CD4-positive, alpha-beta T cell (primary cell): ENCODE data around the gene ARHGAP26. TPM values are rescaled to one million over a fixed set of nuclear protein-coding genes. Genes with fewer than 3 reads are reported as not detected.

Experiments used
- ATAC-seq: fragments of 200-7000 bp; cut with Tn5 transposase; one replicate; pipeline ENCODE4 v1.10.0; 2022; ENCODE audit warnings: mild to moderate bottlenecking; ENCODE audit not compliant: poor library complexity
- CTCF ChIA-PET: fragments of 350-600 bp; sonication (Branson Sonifier 250); formaldehyde crosslinking; loops from one replicate; lab custom pipeline; 2021; ENCODE audit warnings: antibody characterized with exemption, inconsistent platforms; lab: Charles Lee
- POLR2A ChIA-PET: fragments of 350-600 bp; sonication (Branson Sonifier 250); formaldehyde crosslinking; loops from one replicate; lab custom pipeline; 2021; ENCODE audit warnings: antibody characterized with exemption, inconsistent platforms; lab: Charles Lee
- DNase-seq, 14 experiments: peaks; one replicate each; pipeline ENCODE4 v3.0.0-alpha.2; 2013 to 2020; ENCODE audit warnings: mixed read lengths in 2 of 14
- H3K27ac ChIP-seq, 2 donors: one replicate each; pipeline versions ENCODE4 v1.5.1 to v1.7.0; 2013; ENCODE audit warnings: low read length in 2 of 2, low read depth in 1 of 2, mild to moderate bottlenecking in 1 of 2
- H3K27me3 ChIP-seq, 2 experiments: 1 replicate in 1 of 2; 2 replicates in 1 of 2; pipeline versions ENCODE4 v1.6.1 to v1.7.0; 2013; ENCODE audit warnings: low read length in 2 of 2, control low read depth in 1 of 2, mild to moderate bottlenecking in 1 of 2, moderate library complexity in 1 of 2; ENCODE audit not compliant: insufficient read depth in 2 of 2, control insufficient read depth in 1 of 2
- H3K36me3 ChIP-seq: one replicate; pipeline ENCODE4 v1.6.1; 2013; ENCODE audit warnings: low read length, control low read depth; ENCODE audit not compliant: insufficient read depth
- H3K4me1 ChIP-seq: one replicate; pipeline ENCODE4 v1.6.1; 2013; ENCODE audit warnings: low read length, control low read depth; ENCODE audit not compliant: insufficient read depth
- H3K4me3 ChIP-seq: one replicate; pipeline ENCODE4 v1.5.1; 2013; ENCODE audit warnings: mild to moderate bottlenecking, low read length, moderate library complexity
- H3K9me3 ChIP-seq, 2 experiments: 1 replicate in 1 of 2; 2 replicates in 1 of 2; pipeline versions ENCODE4 v1.6.1 to v1.7.0; 2013; ENCODE audit warnings: low read length in 2 of 2, mild to moderate bottlenecking in 2 of 2, control low read depth in 1 of 2, moderate library complexity in 1 of 2; ENCODE audit not compliant: control insufficient read depth in 1 of 2, insufficient read depth in 1 of 2
- H3K27ac Mint-ChIP-seq: one replicate; pipeline ENCODE4 v1.8.0; 2020; ENCODE audit warnings: mixed read lengths
- H3K27me3 Mint-ChIP-seq: one replicate; pipeline ENCODE4 v1.8.0; 2021; ENCODE audit warnings: mixed read lengths
- H3K36me3 Mint-ChIP-seq: one replicate; pipeline ENCODE4 v1.8.0; 2021; ENCODE audit warnings: low read depth, mixed read lengths
- H3K4me1 Mint-ChIP-seq: one replicate; pipeline ENCODE4 v1.8.0; 2021; ENCODE audit warnings: low read depth, mixed read lengths
- H3K4me3 Mint-ChIP-seq: one replicate; pipeline ENCODE4 v1.8.0; 2020; ENCODE audit warnings: mild to moderate bottlenecking, mixed read lengths
- H3K9me3 Mint-ChIP-seq: one replicate; pipeline ENCODE4 v1.8.0; 2020; ENCODE audit warnings: mixed read lengths
- intact Hi-C, 2 experiments: fragments of 100-400 bp; cut with DNase I in 1 of 2; cut with micrococcal nuclease in 1 of 2; formaldehyde crosslinking; loops; one replicate each; pipeline versions ENCODE4 v1.15.1 to v1.9.0; 2023 to 2025; cut with DNase I, micrococcal nuclease
- total RNA-seq, 174 experiments: library from RNA in 2 of 174; stranded (reverse) in 2 of 174; gene quantifications; one replicate each; pipeline ENCODE4 v1.2.3 and lab custom pipeline; 2021 to 2026
- TF ChIP-seq, protein P1 (sequence below): fragments of 200-600 bp; IDR thresholded peaks from one replicate; pipeline ENCODE4 v1.8.0; 2022; ENCODE audit warnings: antibody characterized with exemption, mild to moderate bottlenecking

The ARHGAP26 gene
- total RNA-seq, 2 experiments from 2014 or later: 24.9 to 27.3 TPM

- TF ChIP-seq, protein P1, sequence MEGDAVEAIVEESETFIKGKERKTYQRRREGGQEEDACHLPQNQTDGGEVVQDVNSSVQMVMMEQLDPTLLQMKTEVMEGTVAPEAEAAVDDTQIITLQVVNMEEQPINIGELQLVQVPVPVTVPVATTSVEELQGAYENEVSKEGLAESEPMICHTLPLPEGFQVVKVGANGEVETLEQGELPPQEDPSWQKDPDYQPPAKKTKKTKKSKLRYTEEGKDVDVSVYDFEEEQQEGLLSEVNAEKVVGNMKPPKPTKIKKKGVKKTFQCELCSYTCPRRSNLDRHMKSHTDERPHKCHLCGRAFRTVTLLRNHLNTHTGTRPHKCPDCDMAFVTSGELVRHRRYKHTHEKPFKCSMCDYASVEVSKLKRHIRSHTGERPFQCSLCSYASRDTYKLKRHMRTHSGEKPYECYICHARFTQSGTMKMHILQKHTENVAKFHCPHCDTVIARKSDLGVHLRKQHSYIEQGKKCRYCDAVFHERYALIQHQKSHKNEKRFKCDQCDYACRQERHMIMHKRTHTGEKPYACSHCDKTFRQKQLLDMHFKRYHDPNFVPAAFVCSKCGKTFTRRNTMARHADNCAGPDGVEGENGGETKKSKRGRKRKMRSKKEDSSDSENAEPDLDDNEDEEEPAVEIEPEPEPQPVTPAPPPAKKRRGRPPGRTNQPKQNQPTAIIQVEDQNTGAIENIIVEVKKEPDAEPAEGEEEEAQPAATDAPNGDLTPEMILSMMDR: no peak
- H3K27ac Mint-ChIP-seq: no peak overlapping the region
- no peaks in the 10 kb centered on the region for H3K9me3 Mint-ChIP-seq
- H3K27ac ChIP-seq: no peak overlapping the region
- POLR2A ChIA-PET: no interaction called here
- DNase-seq (no peak), ATAC-seq (no peak)
- H3K4me1 ChIP-seq: peaks cover 6% of the 10 kb centered on the region
- no peaks in the 10 kb centered on the region for H3K27me3 ChIP-seq
- no peaks in the 10 kb centered on the region for H3K36me3 ChIP-seq
- no peaks in the 10 kb centered on the region for H3K9me3 ChIP-seq
- H3K4me1 Mint-ChIP-seq: peaks cover 32% of the 10 kb centered on the region
- CTCF ChIA-PET: no interaction called here
- intact Hi-C loops: no loop called here
- H3K36me3 Mint-ChIP-seq: peaks cover 14% of the 10 kb centered on the region
- H3K27me3 Mint-ChIP-seq: no peaks in the 10 kb centered on the region
- H3K4me3 ChIP-seq: no peak overlapping the region
- H3K4me3 Mint-ChIP-seq: no peak overlapping the region
Observed at GRCh38 chr5:143180751-143181150, 410.6 kb downstream of the ARHGAP26 start.

DNA sequence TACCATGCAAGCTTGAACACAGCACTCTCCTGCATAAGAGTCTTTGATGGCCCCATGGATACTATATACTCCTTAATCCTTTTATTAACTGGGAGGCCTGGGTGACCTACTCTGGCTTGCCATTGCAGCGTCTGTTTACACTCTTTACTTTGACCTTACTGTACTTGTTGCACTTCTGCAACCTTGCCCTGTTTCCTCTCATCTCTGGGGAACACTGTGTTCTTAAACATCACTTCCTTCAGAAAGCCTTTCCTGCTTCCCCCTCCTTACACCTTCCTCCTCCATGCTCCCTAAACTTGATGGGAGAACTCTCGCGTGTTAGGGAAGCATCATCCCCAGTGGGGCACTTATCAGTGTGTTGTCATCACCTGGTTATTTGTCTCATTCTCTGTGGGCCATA lies 411.0 kb downstream of the ARHGAP26 start:
- intact Hi-C loops: no loop called here
- no peak overlapping the region for H3K27ac ChIP-seq
- DNase-seq (no peak), ATAC-seq (no peak)
- TF ChIP-seq, protein P1: no peak
- H3K9me3 ChIP-seq: no peaks in the 10 kb centered on the region
- Mint-ChIP-seq H3K36me3 (peaks cover 14% of the 10 kb centered on the region), H3K27ac (no peak overlapping the region), H3K9me3 (no peaks in the 10 kb centered on the region), H3K4me1 (peaks cover 32% of the 10 kb centered on the region), H3K4me3 (no peak overlapping the region), H3K27me3 (no peaks in the 10 kb centered on the region)
- H3K27me3 ChIP-seq: no peaks in the 10 kb centered on the region
- H3K4me3 ChIP-seq: no peak overlapping the region
- ChIA-PET POLR2A (no interaction called here), CTCF (no interaction called here)
- H3K4me1 ChIP-seq: peaks cover 6% of the 10 kb centered on the region
- no peaks in the 10 kb centered on the region for H3K36me3 ChIP-seq

DNA sequence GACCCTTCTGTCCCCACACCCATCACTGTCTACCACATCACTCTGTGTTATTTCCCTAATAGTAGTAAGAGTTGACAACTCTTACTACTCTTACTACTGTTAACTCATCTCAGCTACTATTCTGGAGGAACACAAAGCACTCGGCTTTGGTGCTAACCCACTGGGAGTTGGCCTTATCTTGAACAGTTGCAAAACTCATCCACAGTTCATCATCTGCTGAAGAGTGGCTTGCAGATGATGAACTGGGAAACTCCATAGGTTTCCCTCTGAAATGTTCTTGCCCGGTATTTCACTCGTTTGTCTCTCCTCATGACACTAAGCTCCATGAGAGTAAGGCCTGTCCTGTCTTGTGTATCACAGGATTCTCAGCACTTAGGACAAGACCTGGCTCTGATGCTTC lies 411.9 kb downstream of the ARHGAP26 start:
- TF ChIP-seq, protein P1: no peak
- H3K36me3 Mint-ChIP-seq: peaks cover 9% of the 10 kb centered on the region
- no peak for DNase-seq
- H3K4me1 Mint-ChIP-seq: peaks cover 32% of the 10 kb centered on the region
- no peak for ATAC-seq
- POLR2A ChIA-PET: interaction anchor here (0.8 kb wide), 1 partner anchor 84 kb away, joined by 3 read pairs; no protein-coding TSS in a partner anchor
- no peaks in the 10 kb centered on the region for H3K9me3 Mint-ChIP-seq
- H3K9me3 ChIP-seq: no peaks in the 10 kb centered on the region
- CTCF ChIA-PET: no interaction called here
- no peaks in the 10 kb centered on the region for H3K36me3 ChIP-seq
- no peak overlapping the region for H3K27ac Mint-ChIP-seq
- H3K27me3 ChIP-seq: no peaks in the 10 kb centered on the region
- intact Hi-C loops: no loop called here
- H3K4me1 ChIP-seq: peaks cover 6% of the 10 kb centered on the region
- no peak overlapping the region for H3K4me3 ChIP-seq
- H3K27me3 Mint-ChIP-seq: no peaks in the 10 kb centered on the region
- H3K27ac ChIP-seq: no peak overlapping the region
- no peak overlapping the region for H3K4me3 Mint-ChIP-seq
